Fibroblast of lung (primary cell): ENCODE data around the gene NDUFAF8.

Source experiments
- CTCF ChIP-seq, 2 donors: IDR thresholded peaks in 1 of 2; conservative IDR thresholded peaks in 1 of 2; 1 replicate in 1 of 2; 2 replicates in 1 of 2; pipeline ENCODE4 v1.5.1; 2011 to 2012; ENCODE audit warnings: low read length in 2 of 2, control low read depth in 1 of 2, inconsistent platforms in 1 of 2, low read depth in 1 of 2, mild to moderate bottlenecking in 1 of 2
- EZH2 ChIP-seq: IDR thresholded peaks from 2 replicates; pipeline ENCODE4 v1.5.1; 2012; ENCODE audit warnings: low read length, control low read depth, mild to moderate bottlenecking; ENCODE audit errors: missing control alignments

GRCh38 chr17:81279278-81280275, 40.5 kb downstream of the NDUFAF8 start:
- TF ChIP-seq CTCF (conservative IDR thresholded peaks at IDR 0.05 in 1 of 2, IDR thresholded peaks at IDR 0.05 in 1 of 2; ENCODE audit: low read depth in 1 of 2, low read length in 2 of 2), result no peak
- TF ChIP-seq EZH2, result no peak
